ENCODE results near the gene ITM2B. TPM values are rescaled to one million over a fixed set of nuclear protein-coding genes. Genes with fewer than 3 reads are reported as not detected.

ITM2B gene
- total and polyA plus RNA-seq, 2 donors (not counting 1 experiment from before 2014, with no cell fraction given): 122 to 177 TPM

DNA sequence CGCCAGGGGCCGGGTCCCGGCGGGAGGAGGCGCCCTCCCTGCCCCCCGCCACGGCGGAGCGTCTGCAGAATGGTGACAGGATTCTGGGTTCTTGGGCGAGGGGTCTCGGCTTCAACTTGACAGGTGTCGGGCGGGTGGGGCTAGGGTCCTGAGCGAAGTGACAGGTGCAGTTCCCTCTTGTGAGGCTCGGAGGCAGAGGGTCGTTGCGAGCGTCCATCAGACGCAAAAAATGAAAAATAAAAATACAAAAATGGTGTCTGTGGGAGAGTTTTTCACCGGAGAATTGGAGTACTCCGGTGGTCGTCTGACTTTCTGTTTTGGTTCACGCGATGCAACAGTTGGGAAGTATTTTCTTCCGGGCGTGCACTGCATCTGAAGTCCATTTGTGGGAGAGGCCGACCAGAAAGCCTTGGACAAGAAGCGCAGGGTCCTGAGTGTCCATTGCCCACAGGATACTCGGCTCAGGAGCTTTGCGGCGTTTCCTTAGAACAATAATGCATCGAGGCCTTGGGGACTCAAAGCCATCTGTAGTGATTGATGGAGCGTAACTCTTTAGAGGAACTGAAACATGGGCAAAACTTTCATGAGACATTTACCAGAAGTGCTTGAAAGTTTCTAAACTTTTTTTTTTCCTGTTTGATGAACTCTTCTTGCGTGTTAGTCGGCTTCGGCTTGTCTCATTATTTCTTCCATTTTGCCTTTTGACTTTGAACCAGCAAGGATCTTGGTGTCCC is 71.3 kb downstream of the ITM2B start:
- peaks cover 2 to 28% of the 10 kb centered on the region in 2 experiments for H3K36me3 ChIP-seq (replicated peaks in 1 of 2; ENCODE audit: control extremely low read depth in 1 of 2, control insufficient read depth in 1 of 2, extremely low read depth in 1 of 2, insufficient read depth in 2 of 2, low read length in 1 of 2)
- H2AFZ ChIP-seq (ENCODE audit: insufficient read depth, low read depth, low read length, poor library complexity, severe bottlenecking): peak overlapping the region; percentile 31
- peak overlapping the region; percentile 99 to 100 for H3K27ac ChIP-seq (ENCODE audit: low read length in 2 of 2)
- H3K9ac ChIP-seq (ENCODE audit: low read length): peak overlapping the region; percentile 99
- peaks cover 46% of the 10 kb centered on the region for H3K79me2 ChIP-seq (ENCODE audit: control insufficient read depth, insufficient read depth, low read length)
- H3K4me1 ChIP-seq (ENCODE audit: control insufficient read depth in 2 of 2, insufficient read depth in 2 of 2, low read length in 2 of 2): peaks cover 25 to 26% of the 10 kb centered on the region in 2 donors
- Mint-ChIP-seq H3K4me1 (peaks cover 37% of the 10 kb centered on the region), H3K27me3 (no peaks in the 10 kb centered on the region), H3K27ac (peak overlapping the region; percentile 100), H3K9me3 (ENCODE audit: insufficient read depth) (peaks cover 2% of the 10 kb centered on the region), H3K4me3 (peak overlapping the region; percentile 99)
- intact Hi-C loops (cut with micrococcal nuclease): loop anchor here (1.0 to 2.0 kb wide), 5 partner anchors 14 to 276 kb away; partner anchors contain the start of gene ITM2B
- H4K20me1 ChIP-seq (ENCODE audit: control insufficient read depth, insufficient read depth, low read length, poor library complexity, severe bottlenecking): no peaks in the 10 kb centered on the region
- CTCF ChIA-PET: interaction anchor here (0.7 to 1.7 kb wide), 4 partner anchors 18 to 177 kb away, joined by 3 to 8 read pairs (median 4); partner anchors contain the start of gene ITM2B
- no peak for TF ChIP-seq CTCF (IDR thresholded peaks at IDR 0.05)
- TF ChIP-seq EZH2 (IDR thresholded peaks at IDR 0.05; ENCODE audit: borderline replicate concordance, insufficient read depth, low read depth, low read length, poor library complexity, severe bottlenecking): no peak
- no peaks in the 10 kb centered on the region for H3K27me3 ChIP-seq (replicated peaks in 1 of 4; ENCODE audit: control extremely low read depth in 1 of 4, control insufficient read depth in 3 of 4, insufficient read depth in 4 of 4, low read length in 3 of 4)
- POLR2A ChIA-PET: interaction anchor here (0.6 to 1.7 kb wide), 10 partner anchors 15 to 228 kb away, joined by 3 to 11 read pairs (median 4); partner anchors contain the start of genes ITM2B, MED4 and RCBTB2
- peak overlapping the region; percentile 92 for H3K4me2 ChIP-seq (replicated peaks; ENCODE audit: low read depth, low read length, poor library complexity, severe bottlenecking)
- H3K4me3 ChIP-seq (ENCODE audit: control extremely low read depth in 1 of 5, extremely low read depth in 1 of 5, insufficient read depth in 1 of 5, low read depth in 2 of 5, low read length in 4 of 5): peak overlapping the region; percentile 70 to 98 (median 89)
- WGBS (ENCODE audit: insufficient coverage): under 1% methylated on average over 34 of the region's 36 CpGs
- ATAC-seq (ENCODE audit: low read depth): peak; percentile 69
- peak; percentile 93 for DNase-seq
- peaks cover 0 to 15% (median 8%) of the 10 kb centered on the region in 3 donors for H3K9me3 ChIP-seq (ENCODE audit: control extremely low read depth in 1 of 3, control insufficient read depth in 2 of 3, insufficient read depth in 1 of 3, low read length in 2 of 3)

- Histone ChIP-seq H3K4me2 (replicated peaks; ENCODE audit: low read depth, low read length, poor library complexity, severe bottlenecking) (no peak overlapping the region), H4K20me1 (ENCODE audit: control insufficient read depth, insufficient read depth, low read length, poor library complexity, severe bottlenecking) (peaks cover 49% of the 10 kb centered on the region), H3K4me1 (ENCODE audit: control insufficient read depth in 2 of 2, insufficient read depth in 2 of 2, low read length in 2 of 2) (peaks cover 8 to 26% of the 10 kb centered on the region in 2 donors), H3K9ac (ENCODE audit: low read length) (no peak overlapping the region), H3K9me3 (ENCODE audit: control extremely low read depth in 1 of 3, control insufficient read depth in 2 of 3, insufficient read depth in 1 of 3, low read length in 2 of 3) (peaks cover 0 to 11% (median 2%) of the 10 kb centered on the region in 3 donors), H3K27ac (ENCODE audit: low read length in 2 of 2) (peak overlapping the region in 1 of 2 donors; percentile 36), H3K36me3 (replicated peaks in 1 of 2; ENCODE audit: control extremely low read depth in 1 of 2, control insufficient read depth in 1 of 2, extremely low read depth in 1 of 2, insufficient read depth in 2 of 2, low read length in 1 of 2) (peaks cover 9 to 25% of the 10 kb centered on the region in 2 experiments), H3K79me2 (ENCODE audit: control insufficient read depth, insufficient read depth, low read length) (peaks cover 98% of the 10 kb centered on the region), H3K27me3 (replicated peaks in 1 of 4; ENCODE audit: control extremely low read depth in 1 of 4, control insufficient read depth in 3 of 4, insufficient read depth in 4 of 4, low read length in 3 of 4) (no peaks in the 10 kb centered on the region), H2AFZ (ENCODE audit: insufficient read depth, low read depth, low read length, poor library complexity, severe bottlenecking) (no peak overlapping the region), H3K4me3 (ENCODE audit: control extremely low read depth in 1 of 5, extremely low read depth in 1 of 5, insufficient read depth in 1 of 5, low read depth in 2 of 5, low read length in 4 of 5) (no peak overlapping the region)
- ChIA-PET POLR2A (interaction anchor here (0.6 kb wide), 1 partner anchor 22 kb away, joined by 3 read pairs; no protein-coding TSS in a partner anchor), CTCF (interaction anchor here (1.2 to 1.4 kb wide), 2 partner anchors 22 to 40 kb away, joined by 3 read pairs; no protein-coding TSS in a partner anchor)
- WGBS (ENCODE audit: insufficient coverage): no CpG with 5 or more reads among the region's 1 CpG
- DNase-seq: no peak
- Mint-ChIP-seq H3K9me3 (ENCODE audit: insufficient read depth) (no peaks in the 10 kb centered on the region), H3K27ac (no peak overlapping the region), H3K27me3 (no peaks in the 10 kb centered on the region), H3K4me1 (peaks cover 57% of the 10 kb centered on the region), H3K4me3 (no peak overlapping the region)
- TF ChIP-seq CTCF (IDR thresholded peaks at IDR 0.05): no peak
- TF ChIP-seq EZH2 (IDR thresholded peaks at IDR 0.05; ENCODE audit: borderline replicate concordance, insufficient read depth, low read depth, low read length, poor library complexity, severe bottlenecking): no peak
- intact Hi-C loops (cut with micrococcal nuclease): no loop called here
- ATAC-seq (ENCODE audit: low read depth): no peak
Observed at GRCh38 chr13:48311223-48311622, 78.2 kb downstream of the ITM2B start.
